MCF 10A (cell line): ENCODE results near the gene IL10. TPM values are rescaled to one million over a fixed set of nuclear protein-coding genes. Genes with fewer than 3 reads are reported as not detected.

ENCODE experiments used
- BruUV-seq: library from RNA; stranded (reverse); fragments of 400-500 nt; replicated peaks from 2 replicates; lab custom pipeline; 2021; lab: Mats Ljungman, UMichigan
- CTCF ChIA-PET: fragments of 300-600 bp; sonication (Branson Sonifier 250); formaldehyde crosslinking; extraction: SDS; loops from one replicate; lab custom pipeline; 2021; ENCODE audit warnings: antibody characterized with exemption, inconsistent platforms; lab: Yijun Ruan, JAX
- POLR2A ChIA-PET: fragments of 300-600, 350-650 bp; sonication (Branson Sonifier 250); formaldehyde crosslinking; extraction: SDS; loops from one replicate; lab custom pipeline; 2020; ENCODE audit warnings: antibody characterized with exemption, inconsistent platforms; lab: Yijun Ruan, JAX
- DNase-seq: peaks from one replicate; pipeline ENCODE4 v3.0.0-alpha.2; 2018; ENCODE audit not compliant: unreplicated experiment
- H3K27ac Mint-ChIP-seq: one replicate; pipeline ENCODE4 v1.8.0; 2022; ENCODE audit warnings: mild to moderate bottlenecking, low read depth, mixed read lengths; ENCODE audit not compliant: unreplicated experiment
- H3K27me3 Mint-ChIP-seq: one replicate; pipeline ENCODE4 v1.8.0; 2022; ENCODE audit warnings: mixed read lengths; ENCODE audit not compliant: insufficient read depth, unreplicated experiment
- H3K36me3 Mint-ChIP-seq: one replicate; pipeline ENCODE4 v1.8.0; 2022; ENCODE audit warnings: mild to moderate bottlenecking, moderate library complexity, mixed read lengths; ENCODE audit not compliant: insufficient read depth, unreplicated experiment
- H3K4me1 Mint-ChIP-seq: one replicate; pipeline ENCODE4 v1.8.0; 2022; ENCODE audit warnings: mixed read lengths; ENCODE audit not compliant: insufficient read depth, unreplicated experiment
- H3K4me3 Mint-ChIP-seq: one replicate; pipeline ENCODE4 v1.8.0; 2022; ENCODE audit warnings: mild to moderate bottlenecking, moderate library complexity, mixed read lengths; ENCODE audit not compliant: unreplicated experiment
- H3K9me3 Mint-ChIP-seq: one replicate; pipeline ENCODE4 v1.8.0; 2022; ENCODE audit warnings: mixed read lengths; ENCODE audit not compliant: unreplicated experiment
- CTCF ChIP-seq: fragments of 200-600 bp; IDR thresholded peaks from one replicate; pipeline ENCODE4 v1.8.0; 2022; ENCODE audit warnings: antibody characterized with exemption, mild to moderate bottlenecking; ENCODE audit not compliant: unreplicated experiment
- intact Hi-C: fragments of 100-400 bp; cut with micrococcal nuclease; formaldehyde crosslinking; loops from 2 replicates; pipeline ENCODE4 v1.14.1; 2022
- total RNA-seq: library from RNA; stranded (reverse); gene quantifications from 2 replicates; pipeline ENCODE4 v1.2.3, GENCODE V29; 2022

The IL10 gene
- total RNA-seq, 1 experiment from 2014 or later = not detected

- POLR2A ChIA-PET = interaction anchor here (0.6 to 1.5 kb wide), 7 partner anchors 9 to 168 kb away, joined by 3 to 4 read pairs (median 3); partner anchors contain the start of genes DYRK3 and IL10
- no peak for TF ChIP-seq CTCF
Measured at GRCh38 chr1:206745301-206745700, 27.0 kb downstream of the IL10 start.

GRCh38 chr1:206744683-206745082, 27.6 kb downstream of the IL10 start:
- TF ChIP-seq CTCF = no peak
- H3K27me3 Mint-ChIP-seq = peaks cover 8% of the 10 kb centered on the region
- no peaks in the 10 kb centered on the region for H3K36me3 Mint-ChIP-seq
- no peak overlapping the region for H3K4me3 Mint-ChIP-seq
- no peak overlapping the region for H3K27ac Mint-ChIP-seq
- ChIA-PET POLR2A (interaction anchor here (0.6 to 1.5 kb wide), 4 partner anchors 8 to 66 kb away, joined by 3 read pairs; partner anchors contain the start of gene IL10), CTCF (interaction anchor here (0.6 to 7.1 kb wide), 14 partner anchors 10 to 281 kb away, joined by 3 to 93 read pairs (median 5); partner anchors contain the start of gene IL20)
- H3K9me3 Mint-ChIP-seq = no peaks in the 10 kb centered on the region
- H3K4me1 Mint-ChIP-seq = peaks cover 5% of the 10 kb centered on the region
- DNase-seq = no peak
- BruUV-seq = no TSS peak
- intact Hi-C loops = no loop called here

More at GRCh38 chr1:206745301-206745700, 27.0 kb downstream of the IL10 start:
- intact Hi-C loops = no loop called here
- BruUV-seq = no TSS peak
- Mint-ChIP-seq H3K4me1 (peaks cover 5% of the 10 kb centered on the region), H3K9me3 (no peaks in the 10 kb centered on the region), H3K27ac (no peak overlapping the region), H3K36me3 (no peaks in the 10 kb centered on the region), H3K27me3 (peaks cover 10% of the 10 kb centered on the region), H3K4me3 (no peak overlapping the region)
- no peak for DNase-seq
- CTCF ChIA-PET = interaction anchor here (0.6 to 7.1 kb wide), 9 partner anchors 11 to 282 kb away, joined by 3 to 93 read pairs (median 5); partner anchors contain the start of gene IL20

GRCh38 chr1:206742719-206743383, 29.4 kb downstream of the IL10 start:
- Mint-ChIP-seq H3K27ac (no peak overlapping the region), H3K4me1 (peaks cover 9% of the 10 kb centered on the region), H3K4me3 (no peak overlapping the region), H3K36me3 (peaks cover 18% of the 10 kb centered on the region), H3K9me3 (no peaks in the 10 kb centered on the region), H3K27me3 (no peaks in the 10 kb centered on the region)
- ChIA-PET POLR2A (interaction anchor here (0.7 to 0.8 kb wide), 3 partner anchors 22 to 89 kb away, joined by 3 read pairs; no protein-coding TSS in a partner anchor), CTCF (interaction anchor here (0.6 to 7.1 kb wide), 7 partner anchors 8 to 170 kb away, joined by 3 to 93 read pairs (median 3); partner anchors contain the start of gene IL20)
- TF ChIP-seq CTCF = no peak
- no peak for DNase-seq
- no TSS peak for BruUV-seq
- intact Hi-C loops = no loop called here

- intact Hi-C loops = no loop called here
- H3K4me1 Mint-ChIP-seq = peaks cover 9% of the 10 kb centered on the region
- POLR2A ChIA-PET = interaction anchor here (0.7 to 1.1 kb wide), 3 partner anchors 14 to 235 kb away, joined by 3 to 4 read pairs (median 3); no protein-coding TSS in a partner anchor
Measured at GRCh38 chr1:206741142-206741701, 31.1 kb downstream of the IL10 start.

More at GRCh38 chr1:206741142-206741701, 31.1 kb downstream of the IL10 start:
- Mint-ChIP-seq H3K4me3 (no peak overlapping the region), H3K27ac (no peak overlapping the region), H3K9me3 (no peaks in the 10 kb centered on the region), H3K36me3 (peaks cover 34% of the 10 kb centered on the region), H3K27me3 (no peaks in the 10 kb centered on the region)
- TF ChIP-seq CTCF = no peak
- no TSS peak for BruUV-seq
- CTCF ChIA-PET = interaction anchor here (0.6 to 7.1 kb wide), 10 partner anchors 15 to 171 kb away, joined by 3 to 93 read pairs (median 4); no protein-coding TSS in a partner anchor
- no peak for DNase-seq
